NB4 (cell line): Measurements from ENCODE around the gene CWF19L2.

Source experiments
- CTCF ChIP-seq: IDR thresholded peaks from one replicate; pipeline ENCODE4 v1.5.1; 2012; ENCODE audit warnings: low read depth, low read length
- MAX ChIP-seq: IDR thresholded peaks from 2 replicates; pipeline ENCODE4 v1.6.1; 2011; ENCODE audit warnings: low read depth, low read length
- MYC ChIP-seq: IDR thresholded peaks from 2 replicates; pipeline ENCODE4 v1.6.1; 2011; ENCODE audit warnings: low read depth, low read length
- POLR2A ChIP-seq: IDR thresholded peaks from 2 replicates; pipeline ENCODE4 v1.6.1; 2011; ENCODE audit warnings: mild to moderate bottlenecking; ENCODE audit not compliant: insufficient read length; ENCODE audit errors: extremely low read depth

DNA sequence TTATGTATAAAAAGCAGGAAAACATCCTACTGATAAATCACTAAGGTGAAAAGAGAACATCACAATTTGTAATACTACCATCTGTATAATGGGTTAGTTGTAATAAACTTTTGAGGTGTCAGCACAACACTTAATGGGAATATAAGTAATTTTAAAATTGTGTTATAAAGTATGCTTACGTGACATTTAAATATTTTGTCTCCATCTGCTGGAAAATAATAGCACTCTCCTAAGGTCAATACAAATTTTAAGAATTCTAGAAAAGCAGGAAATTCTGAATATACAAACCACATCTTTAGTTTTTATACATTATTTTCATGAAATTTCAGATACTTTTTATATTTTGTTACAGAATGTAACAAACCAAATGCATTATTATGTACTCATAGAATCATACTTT lies 19.5 kb downstream of the CWF19L2 start:
- TF ChIP-seq CTCF (no peak), MAX (no peak), POLR2A (no peak), MYC (no peak)
